Spleen (tissue), 7 donors: ENCODE results near the gene PEAR1.

ENCODE experiments used
- POLR2A ChIP-seq, 3 donors: fragments of 450-650 bp; IDR thresholded peaks; one replicate each; pipeline ENCODE4 v1.5.1; 2017; ENCODE audit warnings: antibody characterized with exemption in 3 of 3, mild to moderate bottlenecking in 1 of 3
- TF ChIP-seq, protein P1 (sequence below), 11 experiments: fragments of 200-600 bp in 7 of 11; fragments of 450-650 bp in 4 of 11; sonication (generic) in 4 of 11; IDR thresholded peaks in 8 of 11; conservative IDR thresholded peaks in 3 of 11; 1 replicate in 7 of 11; 2 replicates in 4 of 11; pipeline versions ENCODE4 v1.4.0 to v1.8.0; 2016 to 2021; ENCODE audit warnings: antibody characterized with exemption in 11 of 11, inconsistent platforms in 4 of 11, mild to moderate bottlenecking in 1 of 11
- donor health status: DM: no; HTN: no; CAD: no; lungs with moderate emphysema.
- donor health status: DM: no; HTN: no; CAD: no.
- donor health status: DM: no; HTN: no; CAD: no.

DNA sequence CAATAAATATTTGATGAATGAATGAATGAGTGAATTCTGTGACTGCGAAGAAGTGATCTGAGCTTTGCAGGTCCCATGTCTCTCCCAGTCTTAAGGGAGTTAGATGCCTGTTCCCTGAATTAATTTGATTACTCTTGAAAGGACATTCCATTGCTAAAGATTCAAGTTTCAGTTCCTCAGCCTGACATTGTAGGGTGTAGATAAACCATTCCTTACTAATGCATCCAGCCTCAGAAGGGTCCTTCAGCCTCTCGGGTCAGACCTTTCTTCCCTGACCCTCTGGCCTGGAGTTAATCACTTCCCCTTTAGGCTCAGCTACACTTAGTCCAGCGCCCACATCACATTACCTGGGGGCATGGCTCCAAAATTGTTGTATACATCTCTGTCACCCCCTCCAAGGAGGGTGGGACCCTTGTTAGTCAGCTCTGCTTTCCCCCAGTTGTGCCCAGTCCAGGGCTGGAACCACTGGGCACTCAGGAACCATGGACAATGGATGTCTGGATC, 37.2 kb upstream of the PEAR1 start:
- TF ChIP-seq, protein P1, sequence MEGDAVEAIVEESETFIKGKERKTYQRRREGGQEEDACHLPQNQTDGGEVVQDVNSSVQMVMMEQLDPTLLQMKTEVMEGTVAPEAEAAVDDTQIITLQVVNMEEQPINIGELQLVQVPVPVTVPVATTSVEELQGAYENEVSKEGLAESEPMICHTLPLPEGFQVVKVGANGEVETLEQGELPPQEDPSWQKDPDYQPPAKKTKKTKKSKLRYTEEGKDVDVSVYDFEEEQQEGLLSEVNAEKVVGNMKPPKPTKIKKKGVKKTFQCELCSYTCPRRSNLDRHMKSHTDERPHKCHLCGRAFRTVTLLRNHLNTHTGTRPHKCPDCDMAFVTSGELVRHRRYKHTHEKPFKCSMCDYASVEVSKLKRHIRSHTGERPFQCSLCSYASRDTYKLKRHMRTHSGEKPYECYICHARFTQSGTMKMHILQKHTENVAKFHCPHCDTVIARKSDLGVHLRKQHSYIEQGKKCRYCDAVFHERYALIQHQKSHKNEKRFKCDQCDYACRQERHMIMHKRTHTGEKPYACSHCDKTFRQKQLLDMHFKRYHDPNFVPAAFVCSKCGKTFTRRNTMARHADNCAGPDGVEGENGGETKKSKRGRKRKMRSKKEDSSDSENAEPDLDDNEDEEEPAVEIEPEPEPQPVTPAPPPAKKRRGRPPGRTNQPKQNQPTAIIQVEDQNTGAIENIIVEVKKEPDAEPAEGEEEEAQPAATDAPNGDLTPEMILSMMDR (IDR thresholded peaks at IDR 0.05 in 8 of 11, conservative IDR thresholded peaks at IDR 0.05 in 3 of 11), result no peak
- TF ChIP-seq POLR2A (IDR thresholded peaks at IDR 0.05), result no peak
